ENCODE measurements around the gene RAB40C.

DNA sequence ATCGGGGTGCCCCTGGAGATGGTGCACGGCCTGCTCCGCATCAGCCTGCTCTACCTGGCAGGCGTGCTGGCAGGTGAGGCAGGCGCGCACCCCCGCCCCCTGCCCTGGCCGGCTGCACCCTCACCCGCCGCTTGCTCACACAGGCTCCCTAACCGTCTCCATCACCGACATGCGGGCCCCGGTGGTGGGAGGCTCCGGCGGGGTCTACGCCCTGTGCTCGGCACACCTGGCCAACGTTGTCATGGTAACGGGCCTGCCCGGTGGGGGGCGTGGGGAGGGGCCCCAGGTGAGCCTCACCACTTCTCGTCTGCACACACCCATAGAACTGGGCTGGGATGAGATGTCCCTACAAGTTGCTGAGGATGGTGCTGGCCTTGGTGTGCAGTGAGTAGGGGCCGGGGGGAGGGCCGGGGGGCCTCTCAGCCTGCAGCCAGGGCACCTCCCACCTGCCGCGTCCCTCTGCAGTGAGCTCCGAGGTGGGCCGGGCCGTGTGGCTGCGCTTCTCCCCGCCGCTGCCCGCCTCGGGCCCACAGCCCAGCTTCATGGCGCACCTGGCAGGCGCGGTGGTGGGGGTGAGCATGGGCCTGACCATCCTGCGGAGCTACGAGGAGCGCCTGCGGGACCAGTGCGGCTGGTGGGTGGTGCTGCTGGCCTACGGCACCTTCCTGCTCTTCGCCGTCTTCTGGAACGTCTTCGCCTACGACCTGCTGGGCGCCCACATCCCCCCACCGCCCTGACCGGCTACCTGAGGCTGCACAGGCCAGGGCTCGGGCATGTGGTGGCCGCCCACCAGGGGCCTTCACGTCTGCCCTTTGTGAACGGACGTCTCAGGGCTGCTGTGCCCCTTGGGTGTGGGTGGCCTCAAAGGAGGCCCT, 87.7 kb downstream of the RAB40C start:
- TF ChIP-seq, protein P1, sequence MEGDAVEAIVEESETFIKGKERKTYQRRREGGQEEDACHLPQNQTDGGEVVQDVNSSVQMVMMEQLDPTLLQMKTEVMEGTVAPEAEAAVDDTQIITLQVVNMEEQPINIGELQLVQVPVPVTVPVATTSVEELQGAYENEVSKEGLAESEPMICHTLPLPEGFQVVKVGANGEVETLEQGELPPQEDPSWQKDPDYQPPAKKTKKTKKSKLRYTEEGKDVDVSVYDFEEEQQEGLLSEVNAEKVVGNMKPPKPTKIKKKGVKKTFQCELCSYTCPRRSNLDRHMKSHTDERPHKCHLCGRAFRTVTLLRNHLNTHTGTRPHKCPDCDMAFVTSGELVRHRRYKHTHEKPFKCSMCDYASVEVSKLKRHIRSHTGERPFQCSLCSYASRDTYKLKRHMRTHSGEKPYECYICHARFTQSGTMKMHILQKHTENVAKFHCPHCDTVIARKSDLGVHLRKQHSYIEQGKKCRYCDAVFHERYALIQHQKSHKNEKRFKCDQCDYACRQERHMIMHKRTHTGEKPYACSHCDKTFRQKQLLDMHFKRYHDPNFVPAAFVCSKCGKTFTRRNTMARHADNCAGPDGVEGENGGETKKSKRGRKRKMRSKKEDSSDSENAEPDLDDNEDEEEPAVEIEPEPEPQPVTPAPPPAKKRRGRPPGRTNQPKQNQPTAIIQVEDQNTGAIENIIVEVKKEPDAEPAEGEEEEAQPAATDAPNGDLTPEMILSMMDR (conservative IDR thresholded peaks at IDR 0.05; ENCODE audit: low read length) = no peak
- no peak for TF ChIP-seq EZH2phosphoT487 (IDR thresholded peaks at IDR 0.05; ENCODE audit: borderline replicate concordance)

Data from Loucy (cell line).